Measurements from ENCODE around the gene ROPN1L. TPM values are rescaled to one million over a fixed set of nuclear protein-coding genes. Genes with fewer than 3 reads are reported as not detected.

Gene ROPN1L
- total and polyA plus RNA-seq, 8 donors, result 0.31 to 0.87 (median 0.73) TPM; not detected in 4

DNA sequence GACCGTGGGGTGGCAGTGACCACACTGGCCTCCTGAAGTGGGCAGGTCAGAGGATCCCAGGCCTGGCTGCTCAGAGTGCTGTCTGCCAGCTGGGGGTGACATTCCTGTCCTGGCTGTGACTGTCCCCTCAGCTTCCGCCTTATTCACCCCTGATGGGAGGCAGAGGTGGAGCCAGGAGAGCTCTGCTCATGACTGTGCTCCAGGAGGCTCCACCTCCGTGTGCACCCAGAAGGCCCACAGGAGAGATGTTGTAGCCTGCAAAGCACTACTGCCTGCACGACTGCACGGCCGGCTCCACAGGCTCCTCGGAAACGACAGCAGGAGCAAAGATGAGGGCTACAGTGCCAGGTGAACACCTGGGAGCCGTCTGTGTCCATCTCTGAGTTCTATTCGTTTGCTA is 60.9 kb downstream of the ROPN1L start:
- TF ChIP-seq, protein P1, sequence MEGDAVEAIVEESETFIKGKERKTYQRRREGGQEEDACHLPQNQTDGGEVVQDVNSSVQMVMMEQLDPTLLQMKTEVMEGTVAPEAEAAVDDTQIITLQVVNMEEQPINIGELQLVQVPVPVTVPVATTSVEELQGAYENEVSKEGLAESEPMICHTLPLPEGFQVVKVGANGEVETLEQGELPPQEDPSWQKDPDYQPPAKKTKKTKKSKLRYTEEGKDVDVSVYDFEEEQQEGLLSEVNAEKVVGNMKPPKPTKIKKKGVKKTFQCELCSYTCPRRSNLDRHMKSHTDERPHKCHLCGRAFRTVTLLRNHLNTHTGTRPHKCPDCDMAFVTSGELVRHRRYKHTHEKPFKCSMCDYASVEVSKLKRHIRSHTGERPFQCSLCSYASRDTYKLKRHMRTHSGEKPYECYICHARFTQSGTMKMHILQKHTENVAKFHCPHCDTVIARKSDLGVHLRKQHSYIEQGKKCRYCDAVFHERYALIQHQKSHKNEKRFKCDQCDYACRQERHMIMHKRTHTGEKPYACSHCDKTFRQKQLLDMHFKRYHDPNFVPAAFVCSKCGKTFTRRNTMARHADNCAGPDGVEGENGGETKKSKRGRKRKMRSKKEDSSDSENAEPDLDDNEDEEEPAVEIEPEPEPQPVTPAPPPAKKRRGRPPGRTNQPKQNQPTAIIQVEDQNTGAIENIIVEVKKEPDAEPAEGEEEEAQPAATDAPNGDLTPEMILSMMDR (IDR thresholded peaks at IDR 0.05), result no peak
- no peak for TF ChIP-seq POLR2A (IDR thresholded peaks at IDR 0.05)
- no peak for TF ChIP-seq EP300 (IDR thresholded peaks at IDR 0.05)
- TF ChIP-seq POLR2AphosphoS5 (IDR thresholded peaks at IDR 0.05), result no peak
- Histone ChIP-seq H3K27ac (no peak overlapping the region), H3K27me3 (no peaks in the 10 kb centered on the region), H3K9me3 (no peaks in the 10 kb centered on the region), H3K4me1 (peaks cover 0 to 1% (median 0%) of the 10 kb centered on the region in 4 donors), H3K4me3 (no peak overlapping the region), H3K36me3 (no peaks in the 10 kb centered on the region)
- intact Hi-C loops (cut with DNase I; ENCODE audit: low total_unique reads), result no loop called here
- WGBS, 5 donors, result 71 to 93% (median 77%) methylated on average over 2 to 10 of the region's 10 CpGs
- DNase-seq, result no peak

DNA sequence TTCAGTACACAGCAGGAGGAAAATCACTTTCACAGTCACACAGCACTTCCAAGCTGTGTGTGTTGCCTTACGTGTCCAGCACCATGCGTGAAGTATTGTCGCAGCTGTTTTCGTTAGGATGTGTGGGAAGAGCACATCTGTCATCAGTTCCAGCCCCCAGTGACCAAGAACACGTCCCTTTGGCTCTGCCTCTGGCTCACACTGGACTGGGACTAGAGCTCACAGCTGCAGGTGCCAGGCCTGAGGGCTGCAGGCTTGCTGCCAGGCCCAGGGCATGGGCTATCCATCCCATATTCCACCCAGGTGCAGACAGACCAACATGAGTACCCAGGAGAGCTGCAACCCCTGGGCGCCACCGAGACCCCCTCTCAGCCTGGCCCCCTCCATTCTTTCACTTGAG is 61.6 kb downstream of the ROPN1L start:
- intact Hi-C loops (cut with DNase I; ENCODE audit: low total_unique reads), result no loop called here
- Histone ChIP-seq H3K4me1 (peaks cover 0 to 5% (median 0%) of the 10 kb centered on the region in 4 donors), H3K36me3 (no peaks in the 10 kb centered on the region), H3K9me3 (no peaks in the 10 kb centered on the region), H3K4me3 (no peak overlapping the region), H3K27me3 (no peaks in the 10 kb centered on the region), H3K27ac (no peak overlapping the region)
- TF ChIP-seq POLR2A (IDR thresholded peaks at IDR 0.05) (no peak), POLR2AphosphoS5 (IDR thresholded peaks at IDR 0.05) (no peak), EP300 (IDR thresholded peaks at IDR 0.05) (no peak)
- TF ChIP-seq, protein P1 (IDR thresholded peaks at IDR 0.05), result no peak
- WGBS, 5 donors, result 82 to 91% (median 87%) methylated on average over 6 to 7 of the region's 7 CpGs
- DNase-seq, result no peak

DNA sequence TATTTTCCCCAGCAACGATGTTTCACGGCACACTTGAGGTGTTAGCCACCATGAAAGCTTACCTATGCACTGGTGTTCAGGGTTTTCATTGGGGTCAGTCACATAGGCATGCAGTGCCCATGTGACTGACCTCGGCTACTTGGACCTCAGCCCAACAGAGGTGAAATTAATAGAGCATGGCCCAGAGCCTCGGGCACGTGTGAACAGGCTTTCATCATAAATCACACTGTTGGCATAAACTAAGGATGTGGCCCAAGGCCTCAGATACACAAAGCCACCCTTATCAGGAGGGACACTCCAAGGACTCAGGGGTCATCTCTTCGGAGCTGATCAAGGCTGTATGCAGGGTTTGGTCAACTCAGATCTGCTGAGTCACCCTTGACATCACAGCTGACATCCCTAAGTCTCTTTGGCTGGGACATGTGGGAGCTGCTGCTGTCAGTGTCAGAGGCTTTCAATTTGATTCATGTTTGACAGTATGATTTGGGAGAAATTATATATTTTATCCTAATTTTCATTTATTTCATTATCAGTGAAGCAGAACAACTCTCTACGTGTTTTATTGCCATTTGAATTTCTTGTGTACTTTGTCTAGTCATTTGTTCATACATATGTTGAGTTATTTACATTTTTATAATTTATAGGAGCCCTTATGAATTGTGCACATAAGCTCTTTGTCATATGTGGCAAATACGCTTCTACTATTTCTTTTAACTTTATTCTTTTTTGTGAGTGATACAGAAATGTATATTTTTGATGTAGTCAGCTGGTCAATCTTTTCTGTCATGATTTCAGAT is 62.5 kb downstream of the ROPN1L start:
- H3K27me3 ChIP-seq, result no peaks in the 10 kb centered on the region
- WGBS, 5 donors, result 47 to 64% (median 57%) methylated on average over 8 of the region's 8 CpGs
- TF ChIP-seq EP300 (IDR thresholded peaks at IDR 0.05) (no peak), POLR2AphosphoS5 (IDR thresholded peaks at IDR 0.05) (no peak), POLR2A (IDR thresholded peaks at IDR 0.05) (no peak)
- TF ChIP-seq, protein P1 (IDR thresholded peaks at IDR 0.05), result no peak
- DNase-seq, result no peak
- H3K36me3 ChIP-seq, result no peaks in the 10 kb centered on the region
- intact Hi-C loops (cut with DNase I; ENCODE audit: low total_unique reads), result no loop called here
- H3K4me1 ChIP-seq, result peaks cover 0 to 5% (median 0%) of the 10 kb centered on the region in 4 donors
- no peak overlapping the region for H3K27ac ChIP-seq
- H3K4me3 ChIP-seq, result no peak overlapping the region
- no peaks in the 10 kb centered on the region for H3K9me3 ChIP-seq

DNA sequence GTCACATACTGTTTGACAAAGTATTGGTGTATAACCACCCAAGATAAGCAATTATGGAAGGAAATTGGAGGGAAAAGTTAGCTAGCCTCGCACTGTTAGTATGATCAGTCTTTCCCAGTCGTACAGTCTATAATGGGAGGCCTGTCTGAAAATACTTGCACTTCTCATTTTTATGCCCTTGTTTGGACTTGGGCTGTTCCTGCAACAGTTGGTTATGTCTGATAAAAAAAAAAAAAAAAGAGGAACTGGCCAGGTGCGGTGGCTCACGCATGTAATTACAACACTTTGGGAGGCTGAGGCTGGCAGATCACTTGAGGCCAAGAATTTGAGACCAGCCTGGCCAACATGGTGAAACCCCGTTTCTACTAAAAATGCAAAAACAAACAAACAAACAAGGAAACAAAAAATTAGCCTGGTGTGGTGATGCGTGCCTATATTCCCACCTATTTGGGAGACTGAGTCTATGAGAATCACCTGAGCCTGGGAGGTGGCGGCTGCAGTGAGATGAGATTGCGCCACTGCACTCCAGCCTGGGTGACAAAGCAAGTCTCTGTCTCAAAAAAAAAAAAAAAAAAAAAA is 63.9 kb downstream of the ROPN1L start:
- Histone ChIP-seq H3K9me3 (no peaks in the 10 kb centered on the region), H3K4me1 (peaks cover 0 to 5% (median 0%) of the 10 kb centered on the region in 4 donors), H3K4me3 (no peak overlapping the region), H3K36me3 (no peaks in the 10 kb centered on the region), H3K27me3 (no peaks in the 10 kb centered on the region), H3K27ac (no peak overlapping the region)
- DNase-seq, result no peak
- TF ChIP-seq POLR2AphosphoS5 (IDR thresholded peaks at IDR 0.05) (no peak), POLR2A (IDR thresholded peaks at IDR 0.05) (no peak), EP300 (IDR thresholded peaks at IDR 0.05) (no peak)
- TF ChIP-seq, protein P1 (IDR thresholded peaks at IDR 0.05), result no peak
- intact Hi-C loops (cut with DNase I; ENCODE audit: low total_unique reads), result no loop called here
- 80 to 89% (median 85%) methylated on average over 8 of the region's 8 CpGs for WGBS, 5 donors
